ENCODE data around the gene SLC24A4. TPM values are rescaled to one million over a fixed set of nuclear protein-coding genes. Genes with fewer than 3 reads are reported as not detected.

SLC24A4 gene
- total RNA-seq, 1 donor from 2014 or later = not detected

GRCh38 chr14:92366237-92366636 is 43.3 kb downstream of the SLC24A4 start:
- no peaks in the 10 kb centered on the region for H3K9me3 Mint-ChIP-seq (ENCODE audit: unreplicated experiment)
- H3K27me3 Mint-ChIP-seq (ENCODE audit: unreplicated experiment) = peaks cover 47% of the 10 kb centered on the region
- TF ChIP-seq, protein P1, sequence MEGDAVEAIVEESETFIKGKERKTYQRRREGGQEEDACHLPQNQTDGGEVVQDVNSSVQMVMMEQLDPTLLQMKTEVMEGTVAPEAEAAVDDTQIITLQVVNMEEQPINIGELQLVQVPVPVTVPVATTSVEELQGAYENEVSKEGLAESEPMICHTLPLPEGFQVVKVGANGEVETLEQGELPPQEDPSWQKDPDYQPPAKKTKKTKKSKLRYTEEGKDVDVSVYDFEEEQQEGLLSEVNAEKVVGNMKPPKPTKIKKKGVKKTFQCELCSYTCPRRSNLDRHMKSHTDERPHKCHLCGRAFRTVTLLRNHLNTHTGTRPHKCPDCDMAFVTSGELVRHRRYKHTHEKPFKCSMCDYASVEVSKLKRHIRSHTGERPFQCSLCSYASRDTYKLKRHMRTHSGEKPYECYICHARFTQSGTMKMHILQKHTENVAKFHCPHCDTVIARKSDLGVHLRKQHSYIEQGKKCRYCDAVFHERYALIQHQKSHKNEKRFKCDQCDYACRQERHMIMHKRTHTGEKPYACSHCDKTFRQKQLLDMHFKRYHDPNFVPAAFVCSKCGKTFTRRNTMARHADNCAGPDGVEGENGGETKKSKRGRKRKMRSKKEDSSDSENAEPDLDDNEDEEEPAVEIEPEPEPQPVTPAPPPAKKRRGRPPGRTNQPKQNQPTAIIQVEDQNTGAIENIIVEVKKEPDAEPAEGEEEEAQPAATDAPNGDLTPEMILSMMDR (IDR thresholded peaks at IDR 0.05) = no peak
- no peak overlapping the region for H3K27ac Mint-ChIP-seq (ENCODE audit: unreplicated experiment)
- no peaks in the 10 kb centered on the region for H3K36me3 Mint-ChIP-seq (ENCODE audit: unreplicated experiment)
- H3K4me3 Mint-ChIP-seq (ENCODE audit: unreplicated experiment) = no peak overlapping the region
- no peak for DNase-seq (ENCODE audit: extremely low spot score, unreplicated experiment)
- no peaks in the 10 kb centered on the region for H3K4me1 Mint-ChIP-seq (ENCODE audit: unreplicated experiment)

GRCh38 chr14:92368001-92368400 is 45.0 kb downstream of the SLC24A4 start:
- no peak overlapping the region for H3K27ac Mint-ChIP-seq (ENCODE audit: unreplicated experiment)
- no peaks in the 10 kb centered on the region for H3K9me3 Mint-ChIP-seq (ENCODE audit: unreplicated experiment)
- TF ChIP-seq, protein P1 (IDR thresholded peaks at IDR 0.05) = no peak
- DNase-seq (ENCODE audit: extremely low spot score, unreplicated experiment) = no peak
- no peaks in the 10 kb centered on the region for H3K4me1 Mint-ChIP-seq (ENCODE audit: unreplicated experiment)
- H3K4me3 Mint-ChIP-seq (ENCODE audit: unreplicated experiment) = no peak overlapping the region
- no peaks in the 10 kb centered on the region for H3K36me3 Mint-ChIP-seq (ENCODE audit: unreplicated experiment)
- peaks cover 46% of the 10 kb centered on the region for H3K27me3 Mint-ChIP-seq (ENCODE audit: unreplicated experiment)

DNA sequence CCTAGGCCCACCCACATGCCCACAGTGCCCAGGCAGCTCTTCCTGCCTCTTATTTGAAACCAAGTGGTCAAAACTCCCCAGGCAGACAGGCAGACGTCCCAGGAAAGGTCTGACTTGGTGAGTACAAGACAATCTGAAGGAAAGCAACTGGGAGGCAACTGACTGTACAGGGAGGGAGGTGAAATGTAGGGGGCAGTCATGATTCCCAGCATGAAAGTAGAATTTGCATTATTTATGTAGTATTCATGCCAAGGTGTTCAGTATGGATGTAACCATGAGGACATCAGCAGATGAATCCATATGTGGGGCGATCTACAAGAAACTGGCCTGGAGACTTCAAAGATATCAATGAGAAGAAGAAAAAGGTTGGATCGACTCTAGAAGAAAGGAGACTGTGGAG is 46.1 kb downstream of the SLC24A4 start:
- Mint-ChIP-seq H3K36me3 (ENCODE audit: unreplicated experiment) (no peaks in the 10 kb centered on the region), H3K9me3 (ENCODE audit: unreplicated experiment) (no peaks in the 10 kb centered on the region), H3K27ac (ENCODE audit: unreplicated experiment) (no peak overlapping the region), H3K27me3 (ENCODE audit: unreplicated experiment) (peaks cover 46% of the 10 kb centered on the region), H3K4me3 (ENCODE audit: unreplicated experiment) (no peak overlapping the region), H3K4me1 (ENCODE audit: unreplicated experiment) (no peaks in the 10 kb centered on the region)
- TF ChIP-seq, protein P1 (IDR thresholded peaks at IDR 0.05) = no peak
- no peak for DNase-seq (ENCODE audit: extremely low spot score, unreplicated experiment)

DNA sequence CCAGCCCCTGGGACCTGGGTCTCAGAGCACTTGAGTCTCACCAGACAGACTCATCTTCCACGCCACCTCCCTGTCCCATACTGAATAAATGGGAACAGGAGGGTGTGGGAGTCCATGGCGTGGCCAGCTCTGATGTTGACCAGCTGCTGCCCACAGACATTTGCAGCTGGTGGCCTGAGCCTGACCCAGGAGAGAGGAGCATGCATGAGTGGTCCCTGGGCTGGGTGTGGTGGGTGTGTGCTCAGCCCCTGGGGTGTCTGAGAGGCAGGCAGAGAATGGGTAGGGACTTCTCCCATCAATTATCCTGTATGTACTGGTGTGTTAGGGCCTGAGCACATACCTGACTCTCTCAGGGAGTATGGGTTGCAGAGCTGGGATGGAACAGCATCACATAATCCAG is 49.3 kb downstream of the SLC24A4 start:
- Mint-ChIP-seq H3K36me3 (ENCODE audit: unreplicated experiment) (no peaks in the 10 kb centered on the region), H3K4me3 (ENCODE audit: unreplicated experiment) (no peak overlapping the region), H3K27me3 (ENCODE audit: unreplicated experiment) (peaks cover 42% of the 10 kb centered on the region), H3K4me1 (ENCODE audit: unreplicated experiment) (no peaks in the 10 kb centered on the region), H3K9me3 (ENCODE audit: unreplicated experiment) (no peaks in the 10 kb centered on the region), H3K27ac (ENCODE audit: unreplicated experiment) (no peak overlapping the region)
- TF ChIP-seq, protein P1 (IDR thresholded peaks at IDR 0.05) = no peak
- DNase-seq (ENCODE audit: extremely low spot score, unreplicated experiment) = no peak

DNA sequence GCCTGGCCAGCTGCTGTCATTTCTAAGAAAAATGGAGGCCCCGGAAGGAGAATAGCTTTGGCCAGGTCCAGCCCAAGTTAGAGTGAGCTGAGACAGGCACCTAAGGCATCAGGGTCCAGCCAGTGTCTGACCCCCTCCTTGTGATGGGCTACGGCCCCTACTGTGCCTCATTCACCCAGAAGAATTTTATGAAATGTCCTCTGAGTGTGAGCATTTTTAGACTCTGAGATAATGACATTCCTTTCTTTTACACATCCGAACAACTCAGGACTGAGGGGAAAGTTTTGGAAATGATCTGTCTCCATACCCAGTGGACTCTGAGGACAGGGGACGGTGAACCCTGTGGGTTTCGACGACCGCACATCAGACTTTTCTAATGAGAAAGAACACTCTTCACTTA is 50.4 kb downstream of the SLC24A4 start:
- Mint-ChIP-seq H3K36me3 (ENCODE audit: unreplicated experiment) (no peaks in the 10 kb centered on the region), H3K27me3 (ENCODE audit: unreplicated experiment) (peaks cover 35% of the 10 kb centered on the region), H3K4me3 (ENCODE audit: unreplicated experiment) (no peak overlapping the region), H3K4me1 (ENCODE audit: unreplicated experiment) (no peaks in the 10 kb centered on the region), H3K9me3 (ENCODE audit: unreplicated experiment) (no peaks in the 10 kb centered on the region), H3K27ac (ENCODE audit: unreplicated experiment) (no peak overlapping the region)
- DNase-seq (ENCODE audit: extremely low spot score, unreplicated experiment) = no peak
- TF ChIP-seq, protein P1 (IDR thresholded peaks at IDR 0.05) = no peak
